DND-41 (cell line): Measurements from ENCODE around the gene XRN1.

Experiments used
- CTCF ChIP-seq: IDR thresholded peaks from 2 replicates; pipeline ENCODE4 v1.5.1; 2012; ENCODE audit warnings: borderline replicate concordance, low read length, moderate library complexity, mild to moderate bottlenecking; ENCODE audit not compliant: poor library complexity, severe bottlenecking; ENCODE audit errors: extremely low read depth
- EZH2 ChIP-seq: IDR thresholded peaks from 3 replicates; pipeline ENCODE4 v1.6.1; 2012; ENCODE audit warnings: borderline replicate concordance, low read depth, mild to moderate bottlenecking, moderate library complexity, low read length, inconsistent platforms; ENCODE audit not compliant: severe bottlenecking

DNA sequence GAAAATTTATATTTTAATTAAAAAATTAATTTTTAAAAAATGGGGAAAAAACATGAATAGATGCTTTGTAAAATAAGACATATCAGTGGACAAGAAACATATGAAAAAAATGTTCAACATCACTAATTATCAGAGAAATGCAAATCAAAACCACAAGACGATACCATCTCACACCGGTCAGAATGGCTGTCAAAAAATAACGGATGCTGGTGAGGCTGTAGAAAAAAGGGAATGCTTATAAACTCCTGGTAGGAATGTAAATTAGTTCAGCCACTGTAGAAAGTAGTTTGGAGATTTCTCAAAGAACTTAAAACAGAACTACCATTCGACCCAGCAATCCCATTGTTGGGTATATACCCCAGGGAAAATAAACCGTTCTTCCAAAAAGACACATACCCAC, 93.8 kb downstream of the XRN1 start:
- TF ChIP-seq CTCF (no peak), EZH2 (no peak)
